ENCODE measurements around the gene TYW1B. TPM values are rescaled to one million over a fixed set of nuclear protein-coding genes. Genes with fewer than 3 reads are reported as not detected.
"Not testable (repeated sequence)": the region's sequence is repeated elsewhere in the genome, so short reads cannot be mapped to it uniquely, and the experiment has no call there.

TYW1B gene
- total RNA-seq, 1 donor from 2014 or later = 3.6 TPM

- Mint-ChIP-seq H3K36me3 (peaks cover 6% of the 10 kb centered on the region), H3K27me3 (ENCODE audit: insufficient read depth, low read depth) (no peaks in the 10 kb centered on the region), H3K4me3 (no peak overlapping the region), H3K4me1 (no peaks in the 10 kb centered on the region), H3K27ac (no peak overlapping the region), H3K9me3 (peaks cover 23% of the 10 kb centered on the region)
- H3K79me2 ChIP-seq (ENCODE audit: low read depth) = no peaks in the 10 kb centered on the region
- no peaks in the 10 kb centered on the region for H3K4me1 ChIP-seq
- H3K4me2 ChIP-seq = no peak overlapping the region
- no peaks in the 10 kb centered on the region for H3F3A ChIP-seq (ENCODE audit: low read depth)
- no peak overlapping the region for H3K4me3 ChIP-seq
- no peaks in the 10 kb centered on the region for H3K27me3 ChIP-seq
- H3K9me3 ChIP-seq (ENCODE audit: low read depth) = peaks cover 4% of the 10 kb centered on the region
- H4K20me1 ChIP-seq (ENCODE audit: low read depth) = no peaks in the 10 kb centered on the region
- H3K36me3 ChIP-seq = peaks cover 13% of the 10 kb centered on the region
- H2AFZ ChIP-seq (replicated peaks) = no peak overlapping the region
- no peak overlapping the region for H3K9ac ChIP-seq
- TF ChIP-seq EZH2phosphoT487 (IDR thresholded peaks at IDR 0.05) = no peak
- TF ChIP-seq CTCF (IDR thresholded peaks at IDR 0.05) = no peak
- TF ChIP-seq EZH2 (IDR thresholded peaks at IDR 0.05) = no peak
- DNase-seq (ENCODE audit: low spot score) = no peak
- H3K27ac ChIP-seq = no peak overlapping the region
Measured at GRCh38 chr7:72760602-72761001, 67.4 kb downstream of the TYW1B start.

GRCh38 chr7:72754312-72754711, 73.7 kb downstream of the TYW1B start:
- no peaks in the 10 kb centered on the region for H3K4me1 ChIP-seq
- H3K4me2 ChIP-seq = no peak overlapping the region
- no peaks in the 10 kb centered on the region for H3K9me3 ChIP-seq (ENCODE audit: low read depth)
- TF ChIP-seq EZH2phosphoT487 (IDR thresholded peaks at IDR 0.05) = no peak
- TF ChIP-seq EZH2 (IDR thresholded peaks at IDR 0.05) = no peak
- TF ChIP-seq CTCF (IDR thresholded peaks at IDR 0.05) = no peak
- DNase-seq (ENCODE audit: low spot score) = no peak
- H3F3A ChIP-seq (ENCODE audit: low read depth) = no peaks in the 10 kb centered on the region
- H3K36me3 Mint-ChIP-seq = peaks cover 6% of the 10 kb centered on the region
- H3K4me3 Mint-ChIP-seq = no peak overlapping the region
- H3K79me2 ChIP-seq (ENCODE audit: low read depth) = no peaks in the 10 kb centered on the region
- no peaks in the 10 kb centered on the region for H3K4me1 Mint-ChIP-seq
- H3K9me3 Mint-ChIP-seq = peaks cover 8% of the 10 kb centered on the region
- no peaks in the 10 kb centered on the region for H3K27me3 ChIP-seq
- H3K27ac ChIP-seq = no peak overlapping the region
- H3K36me3 ChIP-seq = no peaks in the 10 kb centered on the region
- H3K4me3 ChIP-seq = no peak overlapping the region
- H3K9ac ChIP-seq = no peak overlapping the region
- H4K20me1 ChIP-seq (ENCODE audit: low read depth) = no peaks in the 10 kb centered on the region
- no peak overlapping the region for H3K27ac Mint-ChIP-seq
- H2AFZ ChIP-seq (replicated peaks) = no peak overlapping the region
- no peaks in the 10 kb centered on the region for H3K27me3 Mint-ChIP-seq (ENCODE audit: insufficient read depth, low read depth)

- TF ChIP-seq EZH2 (IDR thresholded peaks at IDR 0.05) = no peak
- TF ChIP-seq CTCF (IDR thresholded peaks at IDR 0.05) = no peak
- no peak for TF ChIP-seq EZH2phosphoT487 (IDR thresholded peaks at IDR 0.05)
- Mint-ChIP-seq H3K36me3 (peaks cover 5% of the 10 kb centered on the region), H3K27ac (no peak overlapping the region), H3K4me1 (no peaks in the 10 kb centered on the region), H3K27me3 (ENCODE audit: insufficient read depth, low read depth) (no peaks in the 10 kb centered on the region), H3K4me3 (no peak overlapping the region), H3K9me3 (peaks cover 6% of the 10 kb centered on the region)
- Histone ChIP-seq H3K4me2 (no peak overlapping the region), H3K9ac (no peak overlapping the region), H4K20me1 (ENCODE audit: low read depth) (no peaks in the 10 kb centered on the region), H3K9me3 (ENCODE audit: low read depth) (no peaks in the 10 kb centered on the region), H3K4me3 (no peak overlapping the region), H3K27me3 (no peaks in the 10 kb centered on the region), H3F3A (ENCODE audit: low read depth) (no peaks in the 10 kb centered on the region), H3K79me2 (ENCODE audit: low read depth) (no peaks in the 10 kb centered on the region), H3K27ac (no peak overlapping the region), H2AFZ (replicated peaks) (no peak overlapping the region), H3K4me1 (no peaks in the 10 kb centered on the region), H3K36me3 (no peaks in the 10 kb centered on the region)
- DNase-seq (ENCODE audit: low spot score) = no peak
Measured at GRCh38 chr7:72753781-72754180, 74.2 kb downstream of the TYW1B start.

GRCh38 chr7:72753229-72753628, 74.8 kb downstream of the TYW1B start:
- H3K27ac Mint-ChIP-seq; H2AFZ ChIP-seq (replicated peaks); H3K4me1 ChIP-seq; H3K9me3 Mint-ChIP-seq; H3K4me1 Mint-ChIP-seq; H4K20me1 ChIP-seq (ENCODE audit: low read depth); H3K9me3 ChIP-seq (ENCODE audit: low read depth); DNase-seq (ENCODE audit: low spot score); H3F3A ChIP-seq (ENCODE audit: low read depth); H3K36me3 Mint-ChIP-seq; H3K79me2 ChIP-seq (ENCODE audit: low read depth); H3K4me3 ChIP-seq; H3K4me2 ChIP-seq; H3K9ac ChIP-seq; H3K27ac ChIP-seq; H3K27me3 Mint-ChIP-seq (ENCODE audit: insufficient read depth, low read depth); H3K4me3 Mint-ChIP-seq; H3K36me3 ChIP-seq; H3K27me3 ChIP-seq: not testable (repeated sequence)
